HEK293 (cell line): ENCODE data around the gene BLOC1S5.

ENCODE experiments used
- CTCF ChIP-seq: fragments of 450-650 bp; formaldehyde crosslinking; IDR thresholded peaks from 2 replicates; pipeline ENCODE4 v1.5.1; 2016; ENCODE audit warnings: missing biosample characterization, missing genetic modification characterization
- ZNF701 ChIP-seq: fragments of 450-650 bp; formaldehyde crosslinking; IDR thresholded peaks from 2 replicates; pipeline ENCODE4 v1.5.1; 2016; ENCODE audit warnings: missing biosample characterization, missing genetic modification characterization
- TF ChIP-seq, protein P1 (sequence below): fragments of 450-650 bp; formaldehyde crosslinking; optimal IDR thresholded peaks from 2 replicates; pipeline ENCODE3; 2016; ENCODE audit warnings: missing biosample characterization, mild to moderate bottlenecking, missing genetic modification characterization
- TF ChIP-seq, protein P2 (sequence below): fragments of 450-650 bp; formaldehyde crosslinking; IDR thresholded peaks from 2 replicates; pipeline ENCODE4 v1.5.1; 2016; ENCODE audit warnings: missing biosample characterization, missing genetic modification characterization
- TF ChIP-seq, protein P3 (sequence below): fragments of 450-650 bp; formaldehyde crosslinking; IDR thresholded peaks from 2 replicates; pipeline ENCODE4 v1.5.1; 2016; ENCODE audit warnings: missing biosample characterization, missing genetic modification characterization

DNA sequence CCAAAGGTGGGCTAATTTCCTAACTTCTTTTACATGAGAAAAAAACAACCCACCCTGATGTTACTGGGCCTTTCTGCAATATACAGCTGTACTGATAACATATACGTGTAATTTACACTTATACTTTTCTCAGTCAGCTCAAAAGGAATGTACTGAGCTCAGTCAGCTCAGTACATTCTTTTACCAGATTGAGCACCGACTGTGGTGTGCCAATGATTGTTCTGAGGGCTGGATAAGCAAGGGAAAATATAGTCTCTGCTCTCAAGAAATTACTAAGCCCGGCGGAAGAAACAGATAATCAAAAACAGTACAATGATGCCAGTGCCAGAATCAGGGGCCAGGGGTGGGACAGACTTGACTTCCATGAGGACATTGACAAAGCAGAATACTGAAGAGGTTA, 10.0 kb upstream of the BLOC1S5 start:
- TF ChIP-seq ZNF701 (no peak), CTCF (no peak)
- TF ChIP-seq, protein P1, sequence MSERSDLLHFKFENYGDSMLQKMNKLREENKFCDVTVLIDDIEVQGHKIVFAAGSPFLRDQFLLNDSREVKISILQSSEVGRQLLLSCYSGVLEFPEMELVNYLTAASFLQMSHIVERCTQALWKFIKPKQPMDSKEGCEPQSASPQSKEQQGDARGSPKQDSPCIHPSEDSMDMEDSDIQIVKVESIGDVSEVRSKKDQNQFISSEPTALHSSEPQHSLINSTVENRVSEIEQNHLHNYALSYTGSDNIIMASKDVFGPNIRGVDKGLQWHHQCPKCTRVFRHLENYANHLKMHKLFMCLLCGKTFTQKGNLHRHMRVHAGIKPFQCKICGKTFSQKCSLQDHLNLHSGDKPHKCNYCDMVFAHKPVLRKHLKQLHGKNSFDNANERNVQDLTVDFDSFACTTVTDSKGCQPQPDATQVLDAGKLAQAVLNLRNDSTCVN (tag by site-specific recombination) = no peak
- TF ChIP-seq, protein P2, sequence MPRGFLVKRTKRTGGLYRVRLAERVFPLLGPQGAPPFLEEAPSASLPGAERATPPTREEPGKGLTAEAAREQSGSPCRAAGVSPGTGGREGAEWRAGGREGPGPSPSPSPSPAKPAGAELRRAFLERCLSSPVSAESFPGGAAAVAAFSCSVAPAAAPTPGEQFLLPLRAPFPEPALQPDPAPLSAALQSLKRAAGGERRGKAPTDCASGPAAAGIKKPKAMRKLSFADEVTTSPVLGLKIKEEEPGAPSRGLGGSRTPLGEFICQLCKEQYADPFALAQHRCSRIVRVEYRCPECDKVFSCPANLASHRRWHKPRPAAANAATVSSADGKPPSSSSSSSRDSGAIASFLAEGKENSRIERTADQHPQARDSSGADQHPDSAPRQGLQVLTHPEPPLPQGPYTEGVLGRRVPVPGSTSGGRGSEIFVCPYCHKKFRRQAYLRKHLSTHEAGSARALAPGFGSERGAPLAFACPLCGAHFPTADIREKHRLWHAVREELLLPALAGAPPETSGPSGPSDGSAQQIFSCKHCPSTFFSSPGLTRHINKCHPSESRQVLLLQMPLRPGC (tag by site-specific recombination) = no peak
- TF ChIP-seq, protein P3, sequence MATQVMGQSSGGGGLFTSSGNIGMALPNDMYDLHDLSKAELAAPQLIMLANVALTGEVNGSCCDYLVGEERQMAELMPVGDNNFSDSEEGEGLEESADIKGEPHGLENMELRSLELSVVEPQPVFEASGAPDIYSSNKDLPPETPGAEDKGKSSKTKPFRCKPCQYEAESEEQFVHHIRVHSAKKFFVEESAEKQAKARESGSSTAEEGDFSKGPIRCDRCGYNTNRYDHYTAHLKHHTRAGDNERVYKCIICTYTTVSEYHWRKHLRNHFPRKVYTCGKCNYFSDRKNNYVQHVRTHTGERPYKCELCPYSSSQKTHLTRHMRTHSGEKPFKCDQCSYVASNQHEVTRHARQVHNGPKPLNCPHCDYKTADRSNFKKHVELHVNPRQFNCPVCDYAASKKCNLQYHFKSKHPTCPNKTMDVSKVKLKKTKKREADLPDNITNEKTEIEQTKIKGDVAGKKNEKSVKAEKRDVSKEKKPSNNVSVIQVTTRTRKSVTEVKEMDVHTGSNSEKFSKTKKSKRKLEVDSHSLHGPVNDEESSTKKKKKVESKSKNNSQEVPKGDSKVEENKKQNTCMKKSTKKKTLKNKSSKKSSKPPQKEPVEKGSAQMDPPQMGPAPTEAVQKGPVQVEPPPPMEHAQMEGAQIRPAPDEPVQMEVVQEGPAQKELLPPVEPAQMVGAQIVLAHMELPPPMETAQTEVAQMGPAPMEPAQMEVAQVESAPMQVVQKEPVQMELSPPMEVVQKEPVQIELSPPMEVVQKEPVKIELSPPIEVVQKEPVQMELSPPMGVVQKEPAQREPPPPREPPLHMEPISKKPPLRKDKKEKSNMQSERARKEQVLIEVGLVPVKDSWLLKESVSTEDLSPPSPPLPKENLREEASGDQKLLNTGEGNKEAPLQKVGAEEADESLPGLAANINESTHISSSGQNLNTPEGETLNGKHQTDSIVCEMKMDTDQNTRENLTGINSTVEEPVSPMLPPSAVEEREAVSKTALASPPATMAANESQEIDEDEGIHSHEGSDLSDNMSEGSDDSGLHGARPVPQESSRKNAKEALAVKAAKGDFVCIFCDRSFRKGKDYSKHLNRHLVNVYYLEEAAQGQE (tag by site-specific recombination) = no peak
